ENCODE data around the gene MAMDC2. TPM values are rescaled to one million over a fixed set of nuclear protein-coding genes. Genes with fewer than 3 reads are reported as not detected.

The MAMDC2 gene
- total and polyA plus RNA-seq, 2 donors from 2014 or later, result 1.5 to 7.1 TPM

DNA sequence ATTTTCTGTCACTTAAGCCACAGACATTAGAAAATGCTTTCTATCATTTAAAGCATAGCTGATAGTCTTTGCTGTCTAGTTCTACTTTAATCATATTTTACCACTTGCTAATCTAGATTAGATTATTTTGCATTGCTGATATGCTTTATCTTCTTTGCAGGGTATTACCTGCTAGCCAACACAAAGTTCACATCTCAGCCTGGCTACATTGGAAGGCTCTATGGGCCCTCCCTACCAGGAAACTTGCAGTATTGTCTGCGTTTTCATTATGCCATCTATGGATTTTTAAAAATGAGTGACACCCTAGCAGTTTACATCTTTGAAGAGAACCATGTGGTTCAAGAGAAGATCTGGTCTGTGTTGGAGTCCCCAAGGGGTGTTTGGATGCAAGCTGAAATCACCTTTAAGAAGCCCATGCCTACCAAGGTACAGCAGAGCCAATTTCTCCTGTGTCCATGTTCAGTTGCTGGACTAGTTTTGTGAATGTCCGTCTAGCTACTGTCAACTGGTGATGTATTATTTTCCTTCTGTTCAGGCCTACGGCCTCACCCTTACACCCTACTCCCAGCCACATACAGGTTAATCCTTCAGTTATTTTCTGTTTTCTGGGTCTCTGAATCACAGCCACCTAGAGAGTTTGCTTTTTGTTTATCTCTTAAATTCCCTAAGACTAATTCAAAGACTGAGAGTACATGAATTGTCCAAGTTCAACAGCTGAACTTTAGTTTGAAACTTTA, 99.9 kb downstream of the MAMDC2 start:
- FAIRE-seq (no peak), DNase-seq (no peak)
- Histone ChIP-seq H3K36me3 (ENCODE audit: control insufficient read depth in 2 of 3, insufficient read depth in 3 of 3, low read length in 3 of 3) (no peaks in the 10 kb centered on the region), H3K27me3 (ENCODE audit: control insufficient read depth, insufficient read depth, low read length) (no peaks in the 10 kb centered on the region), H3K4me3 (ENCODE audit: low read length in 3 of 3) (no peak overlapping the region), H3K27ac (ENCODE audit: low read depth in 2 of 2, low read length in 2 of 2) (no peak overlapping the region), H3K4me1 (ENCODE audit: control insufficient read depth in 2 of 3, insufficient read depth in 2 of 3, low read depth in 1 of 3, low read length in 3 of 3) (no peaks in the 10 kb centered on the region), H3K9ac (ENCODE audit: low read length in 3 of 3) (no peak overlapping the region), H3K9me3 (ENCODE audit: control insufficient read depth in 2 of 3, insufficient read depth in 1 of 3, low read length in 3 of 3) (no peaks in the 10 kb centered on the region)
- TF ChIP-seq, protein P1, sequence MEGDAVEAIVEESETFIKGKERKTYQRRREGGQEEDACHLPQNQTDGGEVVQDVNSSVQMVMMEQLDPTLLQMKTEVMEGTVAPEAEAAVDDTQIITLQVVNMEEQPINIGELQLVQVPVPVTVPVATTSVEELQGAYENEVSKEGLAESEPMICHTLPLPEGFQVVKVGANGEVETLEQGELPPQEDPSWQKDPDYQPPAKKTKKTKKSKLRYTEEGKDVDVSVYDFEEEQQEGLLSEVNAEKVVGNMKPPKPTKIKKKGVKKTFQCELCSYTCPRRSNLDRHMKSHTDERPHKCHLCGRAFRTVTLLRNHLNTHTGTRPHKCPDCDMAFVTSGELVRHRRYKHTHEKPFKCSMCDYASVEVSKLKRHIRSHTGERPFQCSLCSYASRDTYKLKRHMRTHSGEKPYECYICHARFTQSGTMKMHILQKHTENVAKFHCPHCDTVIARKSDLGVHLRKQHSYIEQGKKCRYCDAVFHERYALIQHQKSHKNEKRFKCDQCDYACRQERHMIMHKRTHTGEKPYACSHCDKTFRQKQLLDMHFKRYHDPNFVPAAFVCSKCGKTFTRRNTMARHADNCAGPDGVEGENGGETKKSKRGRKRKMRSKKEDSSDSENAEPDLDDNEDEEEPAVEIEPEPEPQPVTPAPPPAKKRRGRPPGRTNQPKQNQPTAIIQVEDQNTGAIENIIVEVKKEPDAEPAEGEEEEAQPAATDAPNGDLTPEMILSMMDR (IDR thresholded peaks at IDR 0.05; ENCODE audit: borderline replicate concordance, extremely low read depth, insufficient read depth), result no peak
- intact Hi-C loops (cut with DNase I), result no loop called here

DNA sequence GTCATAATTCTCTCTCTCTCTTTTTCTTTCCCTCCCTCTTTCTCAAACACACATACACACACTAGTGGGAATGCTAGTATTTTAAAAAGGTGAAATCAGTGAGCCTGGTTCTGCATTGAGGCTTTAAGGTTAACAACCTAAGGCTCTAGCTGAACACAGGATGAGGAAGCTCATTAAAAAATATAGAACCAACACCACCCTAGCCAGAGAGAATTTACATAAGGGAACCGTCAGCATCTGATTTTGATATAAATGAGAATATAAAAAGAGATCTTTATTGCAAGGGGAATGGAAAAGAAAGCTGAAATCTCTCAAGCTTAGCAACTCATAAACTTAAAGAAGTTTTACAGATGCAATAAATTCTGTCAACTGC, 100.5 kb downstream of the MAMDC2 start:
- no peak for FAIRE-seq
- intact Hi-C loops (cut with DNase I), result no loop called here

DNA sequence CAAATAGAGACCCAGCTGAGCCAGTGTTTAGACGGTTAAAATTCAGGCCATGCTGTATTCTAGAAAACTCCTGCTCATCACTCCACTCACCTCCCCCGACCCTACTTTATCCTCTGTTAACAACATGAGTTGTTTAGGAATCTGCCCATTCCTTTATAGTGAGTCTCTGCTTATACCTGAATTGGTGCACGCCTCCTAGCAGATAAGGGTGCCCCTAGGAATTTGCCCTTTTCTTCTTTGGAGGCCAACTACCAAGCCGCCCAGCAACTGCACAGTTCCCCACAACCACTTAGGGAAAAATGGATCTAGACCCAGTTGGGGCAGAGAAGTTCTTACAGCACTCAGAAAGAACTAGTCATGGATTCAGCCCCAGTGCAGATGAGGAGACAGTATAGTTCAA, 102.3 kb downstream of the MAMDC2 start:
- H3K4me3 ChIP-seq (ENCODE audit: low read length in 3 of 3), result no peak overlapping the region
- no peak overlapping the region for H3K9ac ChIP-seq (ENCODE audit: low read length in 3 of 3)
- DNase-seq (no peak), FAIRE-seq (no peak)
- no peaks in the 10 kb centered on the region for H3K9me3 ChIP-seq (ENCODE audit: control insufficient read depth in 2 of 3, insufficient read depth in 1 of 3, low read length in 3 of 3)
- intact Hi-C loops (cut with DNase I), result no loop called here
- TF ChIP-seq, protein P1 (IDR thresholded peaks at IDR 0.05; ENCODE audit: borderline replicate concordance, extremely low read depth, insufficient read depth), result no peak
- no peaks in the 10 kb centered on the region for H3K27me3 ChIP-seq (ENCODE audit: control insufficient read depth, insufficient read depth, low read length)
- no peak overlapping the region for H3K27ac ChIP-seq (ENCODE audit: low read depth in 2 of 2, low read length in 2 of 2)
- no peaks in the 10 kb centered on the region for H3K4me1 ChIP-seq (ENCODE audit: control insufficient read depth in 2 of 3, insufficient read depth in 2 of 3, low read depth in 1 of 3, low read length in 3 of 3)
- no peaks in the 10 kb centered on the region for H3K36me3 ChIP-seq (ENCODE audit: control insufficient read depth in 2 of 3, insufficient read depth in 3 of 3, low read length in 3 of 3)

More for the DNA sequence above, 100.5 kb downstream of the MAMDC2 start:
- Histone ChIP-seq H3K4me3 (ENCODE audit: low read length in 3 of 3) (no peak overlapping the region), H3K9ac (ENCODE audit: low read length in 3 of 3) (no peak overlapping the region), H3K27ac (ENCODE audit: low read depth in 2 of 2, low read length in 2 of 2) (no peak overlapping the region), H3K9me3 (ENCODE audit: control insufficient read depth in 2 of 3, insufficient read depth in 1 of 3, low read length in 3 of 3) (no peaks in the 10 kb centered on the region), H3K27me3 (ENCODE audit: control insufficient read depth, insufficient read depth, low read length) (no peaks in the 10 kb centered on the region), H3K4me1 (ENCODE audit: control insufficient read depth in 2 of 3, insufficient read depth in 2 of 3, low read depth in 1 of 3, low read length in 3 of 3) (no peaks in the 10 kb centered on the region), H3K36me3 (ENCODE audit: control insufficient read depth in 2 of 3, insufficient read depth in 3 of 3, low read length in 3 of 3) (no peaks in the 10 kb centered on the region)
- no peak for DNase-seq
- TF ChIP-seq, protein P1 (IDR thresholded peaks at IDR 0.05; ENCODE audit: borderline replicate concordance, extremely low read depth, insufficient read depth), result no peak

DNA sequence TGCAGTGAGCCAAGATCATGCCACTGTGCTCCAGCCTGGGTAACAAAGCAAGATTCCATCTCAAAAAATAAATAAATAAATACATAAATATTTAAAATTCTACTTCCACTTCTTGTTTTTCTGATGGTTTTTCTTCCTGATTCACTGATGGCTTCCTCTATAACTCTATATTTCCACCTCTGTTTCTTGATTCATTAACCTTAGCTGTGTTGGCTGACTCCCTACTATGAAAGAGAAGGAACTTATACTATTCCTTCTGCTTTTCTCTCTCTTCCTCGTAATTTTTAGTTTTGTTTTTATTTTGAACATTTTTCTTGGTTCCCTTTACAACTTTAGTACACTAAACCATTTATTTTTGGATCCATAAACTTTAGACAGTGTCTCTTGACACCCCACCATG, 103.5 kb downstream of the MAMDC2 start:
- no peaks in the 10 kb centered on the region for H3K4me1 ChIP-seq (ENCODE audit: control insufficient read depth in 2 of 3, insufficient read depth in 2 of 3, low read depth in 1 of 3, low read length in 3 of 3)
- intact Hi-C loops (cut with DNase I), result no loop called here
- H3K9ac ChIP-seq (ENCODE audit: low read length in 3 of 3), result no peak overlapping the region
- no peak for DNase-seq
- no peak for FAIRE-seq
- no peaks in the 10 kb centered on the region for H3K9me3 ChIP-seq (ENCODE audit: control insufficient read depth in 2 of 3, insufficient read depth in 1 of 3, low read length in 3 of 3)
- H3K36me3 ChIP-seq (ENCODE audit: control insufficient read depth in 2 of 3, insufficient read depth in 3 of 3, low read length in 3 of 3), result no peaks in the 10 kb centered on the region
- H3K27ac ChIP-seq (ENCODE audit: low read depth in 2 of 2, low read length in 2 of 2), result no peak overlapping the region
- H3K4me3 ChIP-seq (ENCODE audit: low read length in 3 of 3), result no peak overlapping the region
- TF ChIP-seq, protein P1 (IDR thresholded peaks at IDR 0.05; ENCODE audit: borderline replicate concordance, extremely low read depth, insufficient read depth), result no peak
- no peaks in the 10 kb centered on the region for H3K27me3 ChIP-seq (ENCODE audit: control insufficient read depth, insufficient read depth, low read length)
